SKM-1 treated with dmso at 0.1 percent for 144 hours (cell line): ENCODE data around the gene CFAP43.

Experiments used
- DNase-seq: peaks from one replicate; lab custom pipeline; 2025; ENCODE audit not compliant: unreplicated experiment; lab: John Stamatoyannopoulos, UW

The CFAP43 gene, protein sequence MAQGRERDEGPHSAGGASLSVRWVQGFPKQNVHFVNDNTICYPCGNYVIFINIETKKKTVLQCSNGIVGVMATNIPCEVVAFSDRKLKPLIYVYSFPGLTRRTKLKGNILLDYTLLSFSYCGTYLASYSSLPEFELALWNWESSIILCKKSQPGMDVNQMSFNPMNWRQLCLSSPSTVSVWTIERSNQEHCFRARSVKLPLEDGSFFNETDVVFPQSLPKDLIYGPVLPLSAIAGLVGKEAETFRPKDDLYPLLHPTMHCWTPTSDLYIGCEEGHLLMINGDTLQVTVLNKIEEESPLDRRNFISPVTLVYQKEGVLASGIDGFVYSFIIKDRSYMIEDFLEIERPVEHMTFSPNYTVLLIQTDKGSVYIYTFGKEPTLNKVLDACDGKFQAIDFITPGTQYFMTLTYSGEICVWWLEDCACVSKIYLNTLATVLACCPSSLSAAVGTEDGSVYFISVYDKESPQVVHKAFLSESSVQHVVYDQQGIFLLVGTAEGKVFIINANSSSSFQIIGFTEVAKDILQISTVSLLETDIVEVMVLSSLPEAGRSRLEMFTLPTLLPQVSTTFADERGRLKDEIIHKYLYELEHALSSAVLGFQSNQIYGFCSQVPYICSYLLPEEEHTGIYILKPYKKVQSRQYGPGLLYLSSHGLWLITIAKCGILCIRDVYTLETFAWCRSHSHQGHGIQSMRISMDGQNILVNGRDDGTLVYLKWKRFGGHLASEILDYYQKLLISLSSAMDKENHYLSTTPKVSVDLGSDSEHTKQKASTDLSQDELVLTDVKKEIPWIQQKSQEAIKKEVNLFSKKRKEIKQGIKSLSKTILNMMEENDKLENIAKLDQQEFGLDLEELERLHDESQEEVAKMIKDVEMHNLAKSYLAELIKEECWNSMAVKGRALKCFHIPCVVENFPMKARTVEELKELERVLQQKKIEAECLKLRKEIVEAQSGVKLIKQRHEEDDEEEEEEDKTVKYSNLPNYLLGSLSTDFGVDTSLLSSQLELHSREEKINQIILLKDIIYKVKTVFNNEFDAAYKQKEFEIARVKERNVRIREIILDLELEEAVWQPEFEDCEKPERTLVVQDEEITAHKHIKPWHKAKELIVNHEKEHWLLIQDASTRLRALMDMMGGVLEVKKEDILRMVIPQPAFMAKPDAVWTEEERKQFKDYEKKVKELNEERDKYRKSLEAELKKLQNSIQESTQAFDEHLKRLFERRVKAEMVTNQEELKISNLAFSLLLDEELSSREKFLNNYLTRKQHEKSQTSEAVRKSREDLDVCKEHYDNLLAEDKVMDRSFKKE (N-terminal part only)

DNA sequence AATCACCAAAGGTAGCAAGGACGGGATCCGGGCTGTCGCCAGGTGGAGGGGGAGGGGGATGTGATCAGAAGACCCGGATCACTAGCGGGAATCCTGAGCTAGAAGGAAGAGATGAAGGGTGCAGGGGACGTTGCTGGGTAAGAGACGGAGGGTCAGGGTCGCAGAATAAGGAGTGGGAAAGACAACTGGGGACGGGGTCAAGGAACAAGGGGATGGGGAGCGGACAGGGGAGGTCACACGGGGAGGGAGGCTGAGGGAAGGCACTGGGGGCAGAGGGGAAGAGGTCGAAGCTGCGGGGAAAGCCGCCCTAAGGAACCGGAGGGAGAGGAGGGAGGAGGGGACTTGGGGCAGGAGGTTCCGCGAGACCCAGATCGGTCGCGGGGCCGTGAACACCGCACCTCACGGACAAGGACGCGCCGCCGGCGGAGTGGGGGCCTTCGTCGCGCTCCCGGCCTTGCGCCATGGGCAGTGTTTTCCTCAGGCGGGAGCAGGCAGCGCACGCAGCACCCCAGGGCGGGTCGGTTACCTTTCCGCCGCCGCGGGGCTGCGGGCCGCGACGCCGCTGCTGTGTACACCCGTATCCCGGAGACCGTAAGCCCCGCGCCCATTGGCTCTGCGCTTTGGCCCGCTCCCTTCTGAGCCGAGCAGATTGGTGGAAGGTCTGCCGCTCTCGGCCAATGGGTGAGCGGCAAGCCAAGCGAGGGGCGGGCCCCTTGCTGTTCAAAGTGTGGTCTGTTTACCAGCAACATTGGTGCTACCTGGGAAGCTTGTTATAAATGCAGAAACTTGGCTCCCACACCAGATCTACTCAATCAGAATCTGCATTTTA is at the start of gene CFAP43:
CFAP43 (minus strand) TSS at position 581 of the 829 bp plus-strand sequence; CDS start at position 463, 118 bp downstream.
- DNase-seq = peak; percentile 84

DNA sequence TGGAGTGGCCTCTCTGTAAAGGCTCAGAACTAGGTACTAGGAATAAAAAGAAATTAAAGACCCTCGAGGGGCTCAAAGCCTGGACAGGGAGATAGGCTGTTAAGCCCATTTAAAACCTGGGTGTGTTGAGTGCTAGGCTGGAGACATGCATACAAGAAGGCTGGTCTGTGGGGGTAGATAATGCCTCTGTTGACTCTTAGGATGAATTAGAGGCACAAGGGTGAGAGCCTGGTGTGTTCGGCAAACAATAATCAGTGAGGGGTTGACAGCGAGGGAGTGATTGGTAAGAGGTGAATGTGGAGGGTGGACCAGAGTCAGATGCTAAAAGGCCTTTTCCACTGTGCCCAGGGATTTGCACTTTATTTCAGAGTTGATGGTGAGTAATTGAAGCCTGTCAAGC is 49.5 kb upstream of the CFAP43 start:
- DNase-seq = no peak

DNA sequence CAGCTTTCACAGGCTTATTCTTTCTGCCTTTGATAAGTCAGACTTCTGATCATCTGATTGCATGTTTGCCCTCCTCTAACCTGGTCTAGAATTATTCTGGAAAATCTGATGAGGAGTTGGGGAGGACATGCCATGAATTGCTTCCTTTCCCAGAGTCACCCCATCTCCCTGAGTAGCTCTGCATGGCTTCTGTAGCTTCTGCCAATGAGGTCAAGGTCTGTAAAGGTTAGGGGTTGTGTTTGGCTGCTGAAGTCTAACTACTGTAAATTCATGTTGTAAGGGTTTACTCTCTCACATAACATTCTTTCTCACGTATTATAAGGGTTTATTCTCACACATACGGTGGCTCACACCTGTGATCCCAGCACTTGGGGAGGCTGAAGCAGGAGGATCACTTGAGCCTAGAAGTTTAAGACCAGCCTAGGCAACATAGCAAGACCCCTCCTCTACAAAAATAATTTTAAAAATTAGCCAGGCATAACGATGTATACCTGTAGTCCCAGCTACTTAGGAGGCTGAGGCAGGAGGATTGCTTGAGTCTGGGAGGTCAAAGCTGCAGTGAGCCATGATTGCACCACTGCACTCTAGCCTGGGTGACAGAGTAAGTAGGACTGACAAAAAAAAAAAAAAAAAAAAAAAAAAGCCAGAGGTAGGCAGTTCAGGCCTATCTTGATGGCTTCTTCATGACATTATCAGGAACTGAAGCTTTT is 47.5 kb upstream of the CFAP43 start:
- no peak for DNase-seq

DNA sequence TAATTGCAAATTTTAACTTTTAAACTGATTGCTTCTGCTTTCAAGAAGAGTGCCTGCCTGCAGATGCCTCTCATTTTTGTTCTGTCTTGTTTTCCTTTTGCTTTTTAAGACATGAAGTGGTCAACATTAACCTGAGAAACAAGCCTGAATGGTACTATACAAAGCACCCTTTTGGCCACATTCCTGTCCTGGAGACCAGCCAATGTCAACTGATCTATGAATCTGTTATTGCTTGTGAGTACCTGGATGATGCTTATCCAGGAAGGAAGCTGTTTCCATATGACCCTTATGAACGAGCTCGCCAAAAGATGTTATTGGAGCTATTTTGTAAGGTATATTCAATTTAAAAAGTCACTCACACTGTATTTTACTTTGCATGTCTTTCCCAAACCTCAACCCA is 45.6 kb upstream of the CFAP43 start:
- no peak for DNase-seq

GRCh38 chr10:104276192-104276591 is 44.0 kb upstream of the CFAP43 start:
- DNase-seq = no peak

DNA sequence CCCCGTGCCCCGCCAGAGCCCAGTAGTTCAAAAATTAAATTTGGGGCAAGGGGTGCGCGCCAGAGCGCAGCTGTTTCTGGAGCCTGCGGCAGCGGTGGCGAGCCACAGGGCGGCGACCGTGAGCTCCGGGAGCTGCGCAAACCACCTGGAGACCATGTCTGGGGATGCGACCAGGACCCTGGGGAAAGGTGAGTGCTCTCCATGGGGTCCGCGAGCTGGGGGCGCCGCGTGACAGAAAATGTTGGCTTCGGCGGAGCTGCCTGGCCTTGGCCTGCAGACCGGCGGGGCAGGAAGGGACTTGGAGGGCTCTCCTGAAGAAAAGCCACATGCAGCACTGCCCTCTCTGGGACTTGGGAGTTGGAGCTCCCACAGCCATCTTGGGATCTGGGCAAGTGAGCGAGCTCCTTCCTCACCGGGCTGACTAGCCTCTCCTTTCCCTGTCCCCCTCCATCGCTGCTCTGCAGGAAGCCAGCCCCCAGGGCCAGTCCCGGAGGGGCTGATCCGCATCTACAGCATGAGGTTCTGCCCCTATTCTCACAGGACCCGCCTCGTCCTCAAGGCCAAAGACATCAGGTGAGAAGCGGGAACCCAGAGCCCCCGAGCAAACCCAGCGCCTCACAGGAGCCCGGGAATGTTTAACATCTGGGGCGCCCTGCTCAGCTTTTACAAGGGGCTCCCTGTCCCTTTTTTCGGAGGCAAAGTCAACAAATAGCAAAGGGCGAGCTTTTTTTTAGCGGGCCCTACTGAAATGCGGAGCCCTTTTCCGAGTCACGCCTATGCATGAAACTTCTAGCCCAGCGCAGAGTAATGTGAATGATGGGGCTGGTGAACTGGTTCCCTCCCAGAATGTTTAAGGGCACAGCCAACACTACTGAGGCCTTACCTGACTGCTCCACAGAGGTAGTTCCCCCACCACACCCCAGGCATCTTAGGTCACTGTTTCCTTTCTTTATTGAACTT is 42.9 kb upstream of the CFAP43 start:
- peak; percentile 43 for DNase-seq

GRCh38 chr10:104273899-104274575 is 41.9 kb upstream of the CFAP43 start:
- DNase-seq = no peak

DNA sequence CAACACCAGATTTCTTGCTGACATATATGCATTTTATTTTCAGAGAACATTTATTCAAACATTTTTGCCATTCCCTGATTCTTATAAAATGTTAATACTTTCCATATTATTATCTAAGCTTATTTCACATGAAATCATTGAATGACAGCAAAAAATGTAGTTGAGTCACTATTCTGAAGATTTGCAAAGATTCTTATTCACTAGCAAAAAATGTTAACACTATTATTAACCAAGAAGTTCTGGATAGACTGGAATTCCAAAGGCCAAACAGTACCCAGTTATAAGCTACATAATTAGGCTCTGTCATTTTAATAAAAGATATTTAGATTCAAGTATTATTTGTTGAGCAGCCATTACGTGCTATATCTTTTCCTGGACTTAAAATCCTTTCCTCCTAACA is 41.1 kb upstream of the CFAP43 start:
- no peak for DNase-seq

GRCh38 chr10:104268713-104269645 is 36.8 kb upstream of the CFAP43 start, which contains the start of gene GSTO2:
Gene GSTO2 (plus strand): TSS chr10:104269184. CDS start chr10:104274916, 5,732 bp downstream.
- peak; percentile 98 for DNase-seq

DNA sequence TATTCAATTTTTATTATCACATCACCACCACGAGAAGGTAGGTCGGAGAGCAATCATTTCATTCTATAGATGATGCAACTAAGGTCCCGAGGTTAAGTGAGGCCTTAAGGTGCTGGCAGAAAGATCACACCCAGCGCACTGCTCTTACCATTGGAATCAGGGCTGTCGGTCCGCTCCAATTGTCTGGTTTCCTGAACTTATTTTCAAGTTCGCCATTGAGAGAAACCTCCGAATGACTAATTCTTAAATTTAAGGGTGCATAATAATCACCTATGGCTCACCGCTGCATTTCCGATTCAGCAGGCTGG is 36.2 kb upstream of the CFAP43 start:
- DNase-seq = no peak

GRCh38 chr10:104267721-104268404 is 35.7 kb upstream of the CFAP43 start:
- DNase-seq = no peak

DNA sequence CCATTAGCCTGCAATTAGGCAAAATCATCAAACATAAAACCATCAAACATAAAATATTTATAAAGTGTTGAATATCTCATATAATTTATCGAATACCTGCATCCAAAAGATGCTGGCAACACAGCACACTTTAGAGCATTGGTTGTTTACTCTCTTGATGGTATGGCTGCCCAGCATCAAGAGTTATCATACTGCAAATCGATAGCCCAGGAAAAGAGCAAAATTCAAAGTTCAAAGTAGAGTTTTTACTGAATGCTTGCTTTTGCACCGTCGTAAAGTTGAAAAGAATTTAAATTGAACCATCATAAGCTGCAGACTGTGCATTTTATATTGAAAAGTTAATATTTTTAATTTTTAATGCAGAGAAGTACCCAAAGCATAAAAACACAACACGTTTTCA is 32.6 kb upstream of the CFAP43 start:
- no peak for DNase-seq

DNA sequence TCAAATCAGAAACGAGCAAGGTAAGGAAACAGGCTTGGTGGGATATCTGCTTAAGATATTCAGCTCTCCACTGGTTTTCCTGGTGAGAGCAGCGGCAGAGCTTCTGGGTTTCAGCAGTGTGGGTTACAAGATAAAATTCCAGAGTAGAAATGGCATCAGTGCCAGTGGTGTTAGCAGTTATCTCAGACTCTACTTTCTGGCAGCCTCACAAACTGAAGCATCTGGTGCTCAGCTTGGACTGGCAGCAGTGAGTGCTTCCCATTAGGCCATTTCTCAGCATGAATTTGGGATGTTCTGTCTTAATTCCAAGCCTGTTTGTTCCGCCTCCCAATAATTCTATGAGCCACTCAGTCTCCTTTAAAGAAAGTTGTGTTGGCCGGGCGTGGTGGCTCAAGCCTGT is 29.9 kb upstream of the CFAP43 start:
- DNase-seq = no peak

DNA sequence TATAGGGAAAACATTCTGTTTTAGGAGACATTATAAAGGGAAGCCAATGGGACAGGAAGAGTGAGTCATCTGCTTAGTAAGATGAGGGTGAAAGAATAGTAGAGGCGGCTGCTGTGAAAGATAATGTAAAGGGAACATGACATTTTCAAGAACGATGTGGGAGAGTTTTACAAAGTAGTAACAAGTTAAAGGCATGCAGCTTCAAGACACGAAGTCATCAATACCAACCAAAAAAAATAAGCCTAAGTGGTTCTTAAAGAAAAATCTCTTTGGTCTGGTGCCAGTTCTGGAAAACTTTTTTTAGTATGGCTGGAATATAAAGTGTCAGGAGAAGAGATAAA is 28.6 kb upstream of the CFAP43 start:
- no peak for DNase-seq

DNA sequence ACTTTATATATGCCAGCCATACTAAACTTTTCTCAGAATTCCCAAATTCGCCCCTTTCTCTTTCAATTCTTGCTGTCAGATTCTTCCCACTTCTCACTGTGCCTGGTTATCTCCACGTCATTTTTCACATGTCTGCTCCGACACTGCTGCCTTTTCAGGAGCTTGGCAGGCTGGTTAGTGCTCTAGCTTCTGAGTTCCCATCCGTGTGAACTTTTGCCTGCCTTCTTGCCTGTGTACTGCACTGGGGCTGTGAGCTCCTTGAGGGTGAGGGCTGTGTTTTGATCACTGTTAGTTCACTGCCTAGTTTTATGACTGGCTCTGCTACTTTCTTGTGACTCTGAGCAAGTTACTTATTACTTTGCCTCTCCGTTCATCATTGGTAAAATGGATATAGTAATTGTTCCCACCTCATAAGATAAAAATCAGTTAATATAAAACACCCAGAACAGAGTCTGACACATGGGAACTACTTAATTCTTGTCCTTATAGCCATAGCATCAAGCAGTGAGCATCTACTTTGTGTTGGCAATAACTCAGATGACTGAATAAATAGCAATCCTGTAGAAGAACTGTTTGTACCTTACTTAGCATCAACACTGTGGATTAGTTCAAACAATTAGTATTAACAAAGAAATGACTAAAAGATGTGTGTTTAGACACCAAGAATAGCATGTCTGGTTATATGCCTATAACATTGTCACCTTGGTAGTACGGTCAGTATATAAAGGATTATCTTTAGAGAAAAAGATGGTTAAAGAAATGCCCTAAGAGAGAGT is 28.0 kb upstream of the CFAP43 start:
- no peak for DNase-seq

DNA sequence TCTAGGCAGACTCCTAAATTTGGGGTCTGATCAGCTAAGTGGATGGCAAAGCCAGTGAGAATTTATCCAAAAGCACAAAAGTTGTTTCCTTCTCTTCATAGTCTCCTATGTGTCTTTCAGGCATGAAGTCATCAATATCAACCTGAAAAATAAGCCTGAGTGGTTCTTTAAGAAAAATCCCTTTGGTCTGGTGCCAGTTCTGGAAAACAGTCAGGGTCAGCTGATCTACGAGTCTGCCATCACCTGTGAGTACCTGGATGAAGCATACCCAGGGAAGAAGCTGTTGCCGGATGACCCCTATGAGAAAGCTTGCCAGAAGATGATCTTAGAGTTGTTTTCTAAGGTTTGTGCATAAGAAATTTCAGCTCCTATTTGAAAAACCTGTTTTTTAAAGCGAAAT is 27.3 kb upstream of the CFAP43 start:
- no peak for DNase-seq
